Measurements from ENCODE around the gene HVCN1. TPM values are rescaled to one million over a fixed set of nuclear protein-coding genes. Genes with fewer than 3 reads are reported as not detected.

The HVCN1 gene, protein sequence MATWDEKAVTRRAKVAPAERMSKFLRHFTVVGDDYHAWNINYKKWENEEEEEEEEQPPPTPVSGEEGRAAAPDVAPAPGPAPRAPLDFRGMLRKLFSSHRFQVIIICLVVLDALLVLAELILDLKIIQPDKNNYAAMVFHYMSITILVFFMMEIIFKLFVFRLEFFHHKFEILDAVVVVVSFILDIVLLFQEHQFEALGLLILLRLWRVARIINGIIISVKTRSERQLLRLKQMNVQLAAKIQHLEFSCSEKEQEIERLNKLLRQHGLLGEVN
- total RNA-seq = 10 to 100 TPM; 26.9 to 29.4 TPM

DNA sequence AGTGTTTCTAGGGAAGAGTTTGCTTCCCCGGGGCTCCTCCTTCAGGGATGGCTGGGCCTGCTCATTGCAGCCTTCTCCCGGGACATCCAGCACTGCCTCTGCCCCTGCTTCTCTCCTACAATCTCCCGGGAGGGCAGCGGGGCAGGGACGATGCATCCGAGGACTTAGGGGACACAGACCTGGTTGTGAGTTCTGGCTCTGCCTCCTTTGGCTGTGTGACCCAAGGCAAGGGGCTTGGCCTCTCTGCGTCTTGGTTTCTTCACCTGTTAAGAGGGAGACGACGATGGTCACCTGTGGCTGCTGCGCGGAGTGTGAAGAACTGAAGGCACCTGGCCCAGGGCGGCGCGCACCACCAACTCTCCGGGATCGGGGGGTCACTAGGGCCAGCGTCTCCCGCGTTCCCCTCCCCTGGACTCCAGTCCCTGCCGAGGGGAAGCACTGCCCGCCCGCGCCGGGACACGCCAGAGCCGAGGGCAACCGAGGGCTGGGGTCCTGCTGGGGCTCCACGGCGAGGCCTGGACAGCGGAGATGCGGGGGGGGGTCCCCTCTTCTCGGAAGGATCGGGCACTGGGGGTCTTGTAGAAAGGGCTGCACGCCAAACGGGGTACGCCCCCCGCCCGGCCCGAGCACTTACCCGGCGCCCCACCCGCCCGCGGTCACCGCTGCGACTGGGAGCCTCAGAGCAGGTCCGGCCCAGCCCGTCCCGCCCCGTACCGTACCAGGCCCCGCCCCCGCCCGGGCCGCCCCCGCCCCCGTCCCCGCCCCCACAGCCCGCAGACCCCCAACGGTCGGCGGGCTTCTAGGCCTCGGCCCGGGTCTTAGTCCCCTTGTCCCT lies at the start of gene HVCN1:
TSS of gene HVCN1 (minus strand) at position 670 of the 835 bp plus-strand sequence. CDS start 5,870 bp downstream, outside the sequence.

DNA sequence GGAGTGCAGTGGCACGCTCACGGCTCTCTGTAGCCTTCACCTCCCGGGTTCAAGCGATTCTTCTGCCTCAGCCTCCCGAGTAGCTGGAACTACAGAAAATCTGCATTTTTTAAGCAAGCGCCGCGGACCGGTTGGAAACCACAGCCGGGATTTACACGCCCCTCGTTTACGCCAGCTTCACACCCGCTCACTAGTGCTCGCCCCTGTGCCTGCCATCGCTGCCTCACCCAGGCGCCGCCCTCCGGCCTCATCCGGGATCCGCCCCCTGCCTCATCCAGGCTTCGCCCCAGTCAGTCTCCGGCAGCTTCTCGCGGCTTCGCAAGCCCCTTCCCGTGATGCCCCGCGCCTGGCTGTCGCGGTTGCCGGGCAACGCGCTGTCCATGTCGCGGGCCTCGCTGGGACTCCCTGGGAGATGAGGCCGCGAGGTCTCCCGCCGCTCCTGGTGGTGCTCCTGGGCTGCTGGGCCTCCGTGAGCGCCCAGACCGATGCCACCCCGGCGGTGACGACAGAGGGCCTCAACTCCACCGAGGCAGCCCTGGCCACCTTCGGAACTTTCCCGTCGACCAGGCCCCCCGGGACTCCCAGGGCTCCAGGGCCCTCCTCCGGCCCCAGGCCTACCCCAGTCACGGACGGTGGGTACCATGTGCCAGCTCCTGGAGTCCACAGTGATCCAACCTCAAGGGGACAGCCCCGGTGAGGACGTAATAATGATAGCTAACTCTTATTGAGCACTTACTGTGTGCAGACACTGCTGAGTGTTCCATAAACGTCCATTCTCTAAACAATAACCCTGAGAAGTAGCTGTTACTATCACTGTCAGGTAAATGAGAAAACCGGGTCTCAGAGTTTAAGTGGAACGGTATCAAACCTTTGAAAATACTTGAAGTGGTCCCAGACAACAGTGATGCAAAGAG lies 74.9 kb downstream of the HVCN1 start, which contains the start of gene TCTN1:
TSS of gene TCTN1 (plus strand) at position 359 of the 914 bp plus-strand sequence. CDS start at position 413, 54 bp downstream.

Other genes starting within 250 kb of the HVCN1 start
- gene ARPC3, start 238.8 kb downstream of the HVCN1 start, total RNA-seq = 100 to 1,000 TPM; 394 to 400 TPM
- gene GPN3, start 220.9 kb downstream of the HVCN1 start, total RNA-seq = 10 to 100 TPM; 16.9 TPM
- 10 to 100 TPM; 17.3 to 19.8 TPM for gene FAM216A, start 220.3 kb downstream of the HVCN1 start, total RNA-seq
- gene VPS29, start 187.0 kb downstream of the HVCN1 start, total RNA-seq = 100 to 1,000 TPM; 123 to 124 TPM
- under 1 TPM; 0.89 to 0.91 TPM for gene RAD9B, start 186.8 kb downstream of the HVCN1 start, total RNA-seq
- gene PPTC7, start 105.8 kb downstream of the HVCN1 start, total RNA-seq = 10 to 100 TPM; 28.9 to 30.7 TPM
- gene TCTN1, start 75.0 kb downstream of the HVCN1 start, total RNA-seq = 1 to 10 TPM; 4.8 to 6.2 TPM
- gene PPP1CC, start 53.8 kb upstream of the HVCN1 start, total RNA-seq = 100 to 1,000 TPM; 176 to 178 TPM
- not detected for gene CCDC63, start 157.9 kb upstream of the HVCN1 start, total RNA-seq
- not detected for gene MYL2, start 231.5 kb upstream of the HVCN1 start, total RNA-seq